AML-193 (cell line): Measurements from ENCODE around the gene AKAP12.
"Not testable (repeated sequence)": the region's sequence is repeated elsewhere in the genome, so short reads cannot be mapped to it uniquely, and the experiment has no call there.

Experiments
- DNase-seq, 2 experiments: peaks; one replicate each; lab custom pipeline; 2025; lab: John Stamatoyannopoulos, UW

AKAP12 gene

DNA sequence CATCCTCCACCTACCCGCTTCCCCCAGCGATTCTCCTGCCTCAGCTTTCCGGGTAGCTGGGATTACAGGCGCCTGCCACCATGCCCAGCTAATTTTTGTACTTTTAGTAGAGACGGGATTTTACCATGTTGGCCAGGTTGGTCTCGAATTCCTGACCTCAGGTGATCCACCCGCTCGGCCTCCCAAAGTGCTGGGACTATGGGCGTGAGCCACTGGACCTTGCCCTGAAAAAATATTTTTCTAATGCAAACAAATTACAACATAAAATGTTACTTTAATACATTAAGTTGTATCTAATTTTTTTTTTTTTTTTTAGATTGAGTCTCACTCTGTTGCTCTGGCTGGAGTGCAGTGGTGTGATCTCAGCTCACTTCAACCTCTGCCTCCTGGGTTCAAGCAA, 142.9 kb downstream of the AKAP12 start:
- DNase-seq, result not testable (repeated sequence)

- no peak for DNase-seq
These were observed 144.4 kb downstream of the AKAP12 start for GRCh38 chr6:151384151-151384550.

DNA sequence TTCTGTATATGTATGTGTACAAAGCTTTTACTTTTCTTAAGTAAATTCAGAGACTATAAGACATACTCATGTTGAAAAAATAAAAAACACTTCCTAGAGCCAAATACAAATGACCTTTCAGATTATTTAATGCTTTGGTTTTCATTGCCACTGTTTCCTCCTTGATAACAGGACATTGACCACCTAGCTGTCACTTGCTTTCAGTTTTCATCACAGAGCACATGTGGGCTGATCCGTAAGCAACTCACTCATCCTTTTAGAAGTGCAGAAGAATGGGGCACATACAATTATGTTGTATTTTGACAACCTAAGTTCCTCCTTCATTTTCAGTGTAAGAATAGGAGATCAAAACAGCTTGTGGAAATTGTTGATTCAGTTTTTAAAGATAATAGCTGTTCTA, 145.4 kb downstream of the AKAP12 start:
- no peak for DNase-seq

DNA sequence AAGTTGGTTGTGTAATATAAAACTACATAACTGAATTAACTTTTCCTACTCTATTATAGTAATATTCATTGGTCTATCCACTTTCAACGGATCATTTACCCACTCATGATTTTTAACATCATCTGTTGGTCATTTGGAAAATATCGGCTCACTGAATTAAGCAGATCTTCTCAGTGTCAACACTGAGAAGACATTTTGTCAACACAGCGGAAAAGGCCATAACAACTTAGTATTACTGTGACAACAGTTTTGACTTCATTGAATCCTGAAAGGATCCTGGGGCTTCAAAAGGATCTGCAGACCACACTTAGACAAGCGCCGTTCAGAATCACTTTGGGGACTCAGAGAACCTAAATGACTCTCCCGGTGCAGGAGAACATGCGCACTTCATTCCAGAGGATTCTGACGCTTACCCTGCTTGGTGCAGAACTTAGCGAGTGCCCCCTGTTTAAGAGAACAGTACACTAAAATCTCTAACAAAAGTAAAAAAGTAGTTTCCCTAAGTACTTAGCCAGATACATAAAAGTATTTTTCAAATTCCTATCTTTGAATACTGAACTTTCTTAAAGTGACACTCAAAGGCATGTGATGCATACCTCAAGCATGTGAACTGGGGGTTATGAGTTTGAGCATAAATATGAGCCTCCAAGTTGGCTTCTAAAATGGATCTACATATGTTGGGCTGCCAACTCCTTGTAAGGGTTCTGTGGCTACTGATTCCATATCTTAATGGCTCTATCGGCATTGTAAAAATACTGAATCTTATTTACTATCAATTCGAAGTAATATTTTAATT, 147.6 kb downstream of the AKAP12 start:
- no peak for DNase-seq

DNA sequence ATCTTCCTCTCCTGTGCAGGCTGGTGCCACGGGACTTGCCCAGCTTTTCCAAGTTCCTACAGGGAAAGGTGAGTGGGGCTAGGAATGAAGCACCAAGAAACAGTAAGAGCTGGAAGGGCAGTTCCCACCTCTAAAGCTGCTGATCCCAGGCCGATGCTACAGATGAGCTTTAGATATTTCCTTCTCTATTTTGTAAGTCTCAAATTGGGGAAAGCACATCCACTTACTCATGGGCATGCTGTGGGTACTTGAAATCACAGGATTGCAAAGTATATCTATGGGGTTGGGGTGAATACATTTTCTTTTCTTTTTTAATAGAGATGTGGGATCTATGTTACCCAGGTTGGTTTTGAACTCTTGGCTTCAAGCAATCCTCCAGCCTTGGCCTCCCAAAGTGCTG, 148.5 kb downstream of the AKAP12 start:
- peak in 1 of 2 experiments; percentile 16 for DNase-seq

GRCh38 chr6:151388997-151389617, 149.3 kb downstream of the AKAP12 start:
- peak in 1 of 2 experiments; percentile 47 for DNase-seq

- peak; percentile 47 to 69 for DNase-seq
These were observed 150.0 kb downstream of the AKAP12 start for GRCh38 chr6:151389618-151390275.

DNA sequence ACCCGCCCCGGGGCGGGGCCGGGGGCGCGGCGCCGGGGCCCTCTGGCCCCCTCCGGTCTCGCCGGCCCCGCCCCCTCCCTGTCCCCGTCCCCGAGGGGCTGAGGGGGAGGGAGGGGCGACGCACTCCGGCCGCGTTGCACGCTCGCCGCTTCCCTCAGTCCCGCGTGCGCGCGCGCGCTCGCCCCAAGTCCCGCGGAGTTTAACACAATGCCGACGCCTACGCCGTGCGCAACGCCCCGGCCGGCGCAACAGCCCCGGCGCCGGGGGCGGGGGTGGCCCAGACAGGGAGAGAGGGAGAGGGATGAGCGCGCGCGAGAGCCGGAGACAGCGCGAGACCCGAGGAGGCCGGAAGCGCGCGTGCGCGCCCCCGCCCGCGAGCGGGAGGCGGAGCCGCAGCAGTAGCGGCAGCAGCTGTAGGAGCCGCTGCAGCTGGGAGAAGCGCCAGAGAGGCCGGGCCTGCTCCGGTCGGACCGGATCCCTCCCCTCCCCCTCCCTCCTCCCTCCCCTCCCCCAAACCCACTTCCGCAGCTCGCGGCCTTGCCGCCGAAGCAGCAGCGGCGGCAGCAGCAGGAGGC, 150.6 kb downstream of the AKAP12 start:
- peak; percentile 98 to 99 for DNase-seq

DNA sequence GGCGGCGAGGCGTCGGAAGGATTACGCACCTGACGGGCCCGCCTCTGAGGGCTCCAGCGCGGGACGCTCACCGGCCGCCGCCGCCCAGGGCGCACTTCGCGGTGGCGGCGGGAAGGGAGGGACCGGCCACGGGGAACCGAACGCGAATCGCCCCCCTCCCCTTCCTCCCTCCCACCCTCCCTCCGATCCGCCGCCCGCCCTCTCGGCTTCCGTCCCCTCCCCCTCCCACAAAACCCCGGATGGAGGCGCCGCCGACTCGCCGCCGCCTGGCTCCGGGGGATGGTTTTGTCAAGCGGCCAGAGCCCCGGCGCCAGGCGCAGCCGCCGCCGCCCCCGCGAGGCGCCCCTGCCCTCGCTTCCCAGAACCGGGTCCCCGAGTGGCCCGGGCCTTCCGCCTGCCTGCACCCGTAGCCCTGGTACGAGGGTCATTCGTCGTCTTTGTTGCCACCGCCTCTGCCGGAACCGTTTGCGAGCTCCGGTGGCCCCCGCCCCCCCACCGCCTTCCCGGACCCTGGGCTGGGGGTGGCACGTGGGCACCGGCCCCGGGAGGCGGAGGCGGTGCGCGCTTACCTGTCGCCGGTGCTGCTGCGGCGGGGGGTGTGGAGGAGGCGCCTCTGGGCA, 151.2 kb downstream of the AKAP12 start:
- peak in 1 of 2 experiments; percentile 53 for DNase-seq

DNA sequence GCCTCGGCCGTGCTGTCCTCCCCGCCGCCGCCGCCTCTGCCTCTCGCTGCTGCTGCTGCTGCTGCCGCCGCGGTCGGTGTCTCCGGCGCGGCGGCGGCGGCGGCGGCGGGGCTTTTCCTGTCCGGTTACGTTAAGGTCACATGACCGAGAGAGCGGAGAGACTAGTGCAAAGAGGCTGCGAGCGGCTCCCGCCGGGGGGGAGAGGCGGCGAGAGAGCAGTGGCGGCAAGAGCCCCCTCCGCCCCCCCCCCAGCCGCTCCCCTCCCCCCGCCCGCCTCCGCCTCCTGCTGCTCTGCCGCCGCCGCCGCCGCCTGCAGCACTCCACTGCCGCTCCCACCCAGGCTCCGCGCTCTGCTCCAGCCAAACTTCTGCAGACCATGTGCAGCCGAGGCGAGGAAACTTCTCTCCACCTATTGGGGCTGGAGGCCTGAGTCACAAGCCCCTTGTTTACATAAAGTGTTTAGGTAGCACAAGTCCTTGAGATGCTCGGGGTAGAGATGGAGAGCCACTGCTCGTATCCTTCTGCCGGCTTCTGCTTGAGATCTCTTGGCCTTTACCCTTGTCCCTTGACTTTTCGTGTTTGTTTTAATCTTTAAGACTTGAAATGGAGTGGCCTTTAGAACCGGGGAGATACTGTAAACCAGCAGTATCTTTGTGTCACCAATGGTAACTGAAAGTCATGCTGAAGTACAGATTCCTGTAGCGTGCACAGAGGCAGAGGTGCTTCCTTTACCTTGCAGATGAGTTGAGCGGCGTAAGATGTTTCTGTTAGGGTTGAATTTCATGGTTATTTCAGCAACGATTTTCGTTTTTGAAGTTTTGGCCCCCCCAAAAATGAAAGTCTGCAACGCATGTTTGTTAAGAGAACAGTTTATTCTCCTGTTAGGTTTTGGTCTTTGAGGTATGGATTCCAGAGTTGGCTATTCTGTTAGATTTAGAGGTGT, 152.0 kb downstream of the AKAP12 start, which contains the start of gene ZBTB2:
ZBTB2 (minus strand) TSS at position 89 of the 943 bp plus-strand sequence. CDS start 17,922 bp downstream, outside the sequence.
- DNase-seq, result peak; percentile 39 to 63

GRCh38 chr6:151392427-151392826, 152.7 kb downstream of the AKAP12 start:
- no peak for DNase-seq

DNA sequence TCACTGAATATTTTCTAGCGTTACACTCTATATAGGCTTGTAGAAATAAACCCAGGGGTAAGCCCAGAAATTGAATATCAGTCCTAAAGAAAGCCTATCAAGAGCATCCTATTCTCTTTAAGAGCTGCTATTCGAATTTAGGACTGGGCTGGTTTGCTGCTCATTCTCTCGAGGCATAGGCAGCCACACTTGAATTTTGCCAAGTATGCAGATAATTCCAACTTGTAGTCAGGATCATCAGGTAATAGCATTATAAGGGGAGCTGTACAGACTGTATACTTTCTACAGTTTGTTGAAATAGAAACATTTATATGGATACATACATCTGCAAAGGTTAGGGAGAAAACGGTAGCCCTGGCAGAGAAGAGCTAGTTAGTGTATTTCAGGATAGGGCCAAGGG, 153.6 kb downstream of the AKAP12 start:
- no peak for DNase-seq

GRCh38 chr6:151399679-151400078, 159.9 kb downstream of the AKAP12 start:
- DNase-seq, result no peak

DNA sequence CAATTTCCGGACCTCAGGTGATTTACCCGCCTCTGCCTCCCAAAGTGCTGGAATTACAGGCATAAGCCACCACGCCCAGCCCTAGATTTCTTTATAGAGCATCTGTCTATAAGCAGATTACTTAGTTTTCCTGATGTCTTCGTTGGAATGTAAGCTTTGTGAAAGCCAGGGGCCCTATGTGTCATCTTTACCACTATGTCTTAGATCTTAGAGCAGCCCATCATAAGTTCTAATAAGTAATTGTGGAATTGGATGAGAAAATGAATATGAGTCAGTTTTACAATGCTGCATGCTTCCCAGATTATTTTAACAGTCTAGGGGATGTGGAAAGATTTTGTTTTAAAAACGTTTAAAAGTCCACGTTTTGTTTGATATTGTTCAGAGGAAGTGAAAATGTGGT, 160.7 kb downstream of the AKAP12 start:
- no peak for DNase-seq

GRCh38 chr6:151402228-151402627, 162.5 kb downstream of the AKAP12 start:
- DNase-seq, result no peak

GRCh38 chr6:151403919-151404308, 164.1 kb downstream of the AKAP12 start:
- no peak for DNase-seq
